IMR-90 (cell line): ENCODE data around the gene OR14I1. TPM values are rescaled to one million over a fixed set of nuclear protein-coding genes. Genes with fewer than 3 reads are reported as not detected.

ENCODE experiments used
- ATAC-seq: fragments of 200-7000 bp; cut with Tn5 transposase; 2 replicates; pipeline ENCODE4 v1.9.1; 2020; ENCODE audit warnings: low read depth, mild to moderate bottlenecking, moderate library complexity
- BruUV-seq: library from RNA; stranded (reverse); fragments of 400-500 nt; replicated peaks from 2 replicates; lab custom pipeline; 2021; lab: Mats Ljungman, UMichigan
- CTCF ChIA-PET: fragments of 300-600 bp; formaldehyde crosslinking; extraction: SDS; loops from one replicate; lab custom pipeline; 2021; ENCODE audit warnings: antibody characterized with exemption; lab: Yijun Ruan, JAX
- POLR2A ChIA-PET: fragments of 300-600 bp; sonication (Branson Sonifier 250); formaldehyde crosslinking; loops from one replicate; lab custom pipeline; 2022; ENCODE audit warnings: antibody characterized with exemption; ENCODE audit not compliant: unreplicated experiment; lab: Charles Lee
- DNase-seq: peaks from one replicate; pipeline ENCODE4 v3.0.0; 2013
- H2AFZ ChIP-seq: replicated peaks from 2 replicates; pipeline ENCODE3; 2013; ENCODE audit warnings: low read length, mild to moderate bottlenecking; ENCODE audit not compliant: poor library complexity
- H2AK5ac ChIP-seq: 2 replicates; pipeline ENCODE4 v1.6.1; 2013; ENCODE audit warnings: low read depth, low read length, inconsistent platforms
- H2AK9ac ChIP-seq: replicated peaks from 2 replicates; pipeline ENCODE3; 2013; ENCODE audit warnings: mild to moderate bottlenecking, low read depth, low read length, moderate library complexity; ENCODE audit not compliant: poor library complexity
- H2BK120ac ChIP-seq: 2 replicates; pipeline ENCODE4 v1.6.1; 2013; ENCODE audit warnings: low read depth, low read length, inconsistent platforms
- H2BK15ac ChIP-seq: 3 replicates; pipeline ENCODE4 v1.6.1; 2013; ENCODE audit warnings: low read depth, low read length, inconsistent platforms
- H2BK20ac ChIP-seq: 2 replicates; pipeline ENCODE4 v1.6.1; 2013; ENCODE audit warnings: low read depth, mild to moderate bottlenecking, inconsistent platforms, low read length, moderate library complexity
- H2BK5ac ChIP-seq: 2 replicates; pipeline ENCODE4 v1.6.1; 2013; ENCODE audit warnings: mild to moderate bottlenecking, low read depth, low read length, inconsistent platforms; ENCODE audit not compliant: poor library complexity, severe bottlenecking
- H3K14ac ChIP-seq: replicated peaks from 2 replicates; pipeline ENCODE4 v1.6.1; 2013; ENCODE audit warnings: low read depth, low read length, inconsistent platforms
- H3K18ac ChIP-seq: 2 replicates; pipeline ENCODE4 v1.6.1; 2013; ENCODE audit warnings: low read depth, low read length, control low read depth
- H3K23ac ChIP-seq: 2 replicates; pipeline ENCODE4 v1.6.1; 2013; ENCODE audit warnings: low read depth, low read length, inconsistent platforms
- H3K27ac ChIP-seq: 2 replicates; pipeline ENCODE4 v1.5.1; 2013; ENCODE audit warnings: mild to moderate bottlenecking, control low read depth, low read length; ENCODE audit not compliant: insufficient read depth
- H3K27me3 ChIP-seq: 2 replicates; pipeline ENCODE4 v1.6.1; 2013; ENCODE audit warnings: low read length; ENCODE audit not compliant: control insufficient read depth, insufficient read depth
- H3K36me3 ChIP-seq: 2 replicates; pipeline ENCODE4 v1.6.1; 2013; ENCODE audit warnings: low read length, mixed read lengths; ENCODE audit not compliant: control insufficient read depth, insufficient read depth
- H3K4ac ChIP-seq: 2 replicates; pipeline ENCODE4 v1.6.1; 2013; ENCODE audit warnings: low read depth, low read length, inconsistent platforms
- H3K4me1 ChIP-seq: 2 replicates; pipeline ENCODE4 v1.6.1; 2013; ENCODE audit warnings: low read length, mixed read lengths; ENCODE audit not compliant: control insufficient read depth, insufficient read depth
- H3K4me2 ChIP-seq: 2 replicates; pipeline ENCODE4 v1.6.1; 2013; ENCODE audit warnings: low read depth, mild to moderate bottlenecking, control low read depth, low read length, moderate library complexity
- H3K4me3 ChIP-seq: 2 replicates; pipeline ENCODE4 v1.5.1; 2013; ENCODE audit warnings: low read depth, mild to moderate bottlenecking, control low read depth, low read length, moderate library complexity; ENCODE audit not compliant: insufficient read depth
- H3K56ac ChIP-seq: 2 replicates; pipeline ENCODE4 v1.6.1; 2013; ENCODE audit warnings: low read length, inconsistent platforms; ENCODE audit not compliant: insufficient read depth; ENCODE audit errors: extremely low read depth
- H3K79me1 ChIP-seq, 2 experiments: 2 replicates each; pipeline ENCODE4 v1.6.1; 2013; ENCODE audit warnings: low read length in 2 of 2, inconsistent platforms in 1 of 2, low read depth in 1 of 2
- H3K9ac ChIP-seq: 2 replicates; pipeline ENCODE4 v1.6.1; 2013; ENCODE audit warnings: low read depth, low read length, control low read depth
- H3K9me1 ChIP-seq: 2 replicates; pipeline ENCODE4 v1.6.1; 2013; ENCODE audit warnings: low read length, inconsistent platforms; ENCODE audit not compliant: insufficient read depth
- H3K9me3 ChIP-seq: 2 replicates; pipeline ENCODE4 v1.6.1; 2013; ENCODE audit warnings: low read length; ENCODE audit not compliant: control insufficient read depth, insufficient read depth
- H4K20me1 ChIP-seq: 2 replicates; pipeline ENCODE4 v1.6.1; 2013; ENCODE audit warnings: low read length, inconsistent platforms; ENCODE audit not compliant: insufficient read depth
- H4K5ac ChIP-seq: 2 replicates; pipeline ENCODE4 v1.6.1; 2013; ENCODE audit warnings: mild to moderate bottlenecking, low read depth, low read length, control low read depth
- H4K8ac ChIP-seq, 2 experiments: 2 replicates each; pipeline ENCODE4 v1.6.1; 2013; ENCODE audit warnings: low read depth in 2 of 2, low read length in 2 of 2, control low read depth in 1 of 2, inconsistent platforms in 1 of 2
- H4K91ac ChIP-seq: 2 replicates; pipeline ENCODE4 v1.6.1; 2013; ENCODE audit warnings: low read depth, low read length, inconsistent platforms; ENCODE audit not compliant: insufficient read depth
- POLR2A ChIP-seq: IDR thresholded peaks from 2 replicates; pipeline ENCODE4 v1.6.1; 2012; ENCODE audit warnings: mild to moderate bottlenecking, low read depth, low read length
- WGBS, 2 experiments: methylation state at CpG; one replicate each; pipeline versions ENCODE4 v1.1.5 to v1.1.7; 2013; ENCODE audit warnings: missing lambda C conversion rate in 2 of 2; ENCODE audit not compliant: insufficient read length in 1 of 2; ENCODE audit errors: extremely low coverage in 2 of 2; 5-methylcytosine and 5-hydroxymethylcytosine counted together
- dilution Hi-C: fragments of 300-500 bp; cut with HindIII; formaldehyde crosslinking; loops from one replicate; pipeline ENCODE4 v1.14.3; 2018; ENCODE audit warnings: low sequenced_read_pairs; ENCODE audit not compliant: unreplicated experiment
- in situ Hi-C: fragments of 300-500 bp; cut with MboI; formaldehyde crosslinking; loops from 3 replicates; pipeline ENCODE4 v1.14.3; 2019; ENCODE audit warnings: low sequenced_read_pairs, inconsistent platforms, mixed read lengths
- intact Hi-C: fragments of 100-400 bp; cut with micrococcal nuclease; formaldehyde crosslinking; loops from 2 replicates; pipeline ENCODE4 v1.10.0; 2022
- polyA plus RNA-seq, 3 experiments: library from polyadenylated mRNA; depleted of rRNA; stranded (reverse); fragments of >200 nt; gene quantifications; 2 replicates each; pipeline ENCODE4 v1.2.3, GENCODE V29; 2012; ENCODE audit warnings: low replicate concordance in 1 of 3
- total RNA-seq: library from RNA; depleted of rRNA; stranded (reverse); fragments of >200 nt; gene quantifications from 2 replicates; pipeline ENCODE4 v1.2.3, GENCODE V29; 2012

The OR14I1 gene
- total and polyA plus RNA-seq, 2 of the 4 experiments (the other 2 are of a cell fraction) = not detected

DNA sequence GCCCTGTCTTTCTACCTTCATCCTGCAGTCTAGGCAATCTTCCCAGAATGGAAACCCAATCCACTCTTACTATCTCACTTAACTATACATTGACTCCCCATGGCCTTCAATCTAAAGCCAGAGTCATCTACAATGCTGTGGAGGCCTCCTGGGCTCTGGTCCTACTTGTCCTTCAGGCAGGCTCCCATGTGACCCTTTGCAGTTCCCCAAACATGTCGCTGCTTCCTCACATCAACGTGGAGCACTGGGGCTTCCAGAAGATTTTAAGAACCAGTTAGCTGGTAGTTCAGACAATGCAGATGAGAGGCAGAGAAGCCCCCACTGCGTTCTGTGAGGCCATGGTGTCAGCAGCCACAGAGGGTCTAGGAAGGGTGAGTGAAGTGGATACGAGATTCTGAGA, 34.4 kb upstream of the OR14I1 start:
- Histone ChIP-seq H3K4me3 (no peak overlapping the region), H3K56ac (no peak overlapping the region), H4K8ac (no peak overlapping the region), H2BK120ac (no peak overlapping the region), H3K79me1 (no peaks in the 10 kb centered on the region), H3K27me3 (no peaks in the 10 kb centered on the region), H4K91ac (no peak overlapping the region), H2BK20ac (no peak overlapping the region), H2AK5ac (no peak overlapping the region), H3K36me3 (no peaks in the 10 kb centered on the region), H3K4me2 (no peak overlapping the region), H3K4me1 (no peaks in the 10 kb centered on the region), H3K4ac (no peak overlapping the region), H3K9me3 (peaks cover 29% of the 10 kb centered on the region), H2BK15ac (no peak overlapping the region), H3K9ac (no peak overlapping the region), H3K27ac (no peak overlapping the region), H2BK5ac (no peak overlapping the region), H3K18ac (no peak overlapping the region), H4K20me1 (no peaks in the 10 kb centered on the region), H3K9me1 (no peaks in the 10 kb centered on the region), H2AK9ac (no peak overlapping the region), H4K5ac (no peak overlapping the region), H2AFZ (no peak overlapping the region), H3K14ac (no peak overlapping the region), H3K23ac (no peak overlapping the region)
- no CpG with 5 or more reads among the region's 4 CpGs for WGBS, 2 experiments
- intact Hi-C loops (no loop called here), dilution Hi-C loops (no loop called here), in situ Hi-C loops (no loop called here)
- ATAC-seq = no peak
- ChIA-PET CTCF (no interaction called here), POLR2A (no interaction called here)
- no TSS peak for BruUV-seq
- no peak for DNase-seq
- no peak for TF ChIP-seq POLR2A
